Fibroblast of lung (primary cell): Measurements from ENCODE around the gene CFAP53. TPM values are rescaled to one million over a fixed set of nuclear protein-coding genes. Genes with fewer than 3 reads are reported as not detected.

ENCODE experiments used
- DNase-seq, 2 donors: peaks; one replicate each; pipeline versions ENCODE4 v3.0.0 to v3.0.0-alpha.2; 2010; ENCODE audit warnings: low read depth in 2 of 2
- H2AFZ ChIP-seq: 2 replicates; pipeline ENCODE4 v1.5.1; 2012; ENCODE audit warnings: low read length, control low read depth, inconsistent platforms
- H3K27ac ChIP-seq: 2 replicates; pipeline ENCODE4 v1.5.1; 2011; ENCODE audit warnings: low read length, control low read depth; ENCODE audit not compliant: insufficient read depth
- H3K27me3 ChIP-seq: 2 replicates; pipeline ENCODE4 v1.5.1; 2011; ENCODE audit warnings: mild to moderate bottlenecking, low read length; ENCODE audit not compliant: control insufficient read depth, insufficient read depth
- H3K36me3 ChIP-seq: 2 replicates; pipeline ENCODE4 v1.5.1; 2011; ENCODE audit warnings: low read length; ENCODE audit not compliant: control insufficient read depth, insufficient read depth
- H3K4me1 ChIP-seq: 2 replicates; pipeline ENCODE4 v1.5.1; 2011; ENCODE audit warnings: low read length; ENCODE audit not compliant: control insufficient read depth, insufficient read depth; ENCODE audit errors: extremely low read depth
- H3K4me2 ChIP-seq: 2 replicates; pipeline ENCODE4 v1.5.1; 2011; ENCODE audit warnings: low read length, control low read depth; ENCODE audit not compliant: insufficient read depth; ENCODE audit errors: extremely low read depth
- H3K4me3 ChIP-seq, 4 experiments: fragments of 200-600 bp in 1 of 4; sonication (generic) in 1 of 4; replicated peaks in 1 of 4; 2 replicates each; pipeline ENCODE4 v1.5.1; 2011 to 2016; ENCODE audit warnings: low read length in 4 of 4, low read depth in 3 of 4, mild to moderate bottlenecking in 3 of 4, control low read depth in 2 of 4, inconsistent platforms in 1 of 4, mixed read lengths in 1 of 4; ENCODE audit not compliant: insufficient read depth in 1 of 4; ENCODE audit errors: control extremely low read depth in 1 of 4
- H3K79me2 ChIP-seq: 2 replicates; pipeline ENCODE4 v1.5.1; 2012; ENCODE audit warnings: mild to moderate bottlenecking, low read length, inconsistent platforms; ENCODE audit not compliant: control insufficient read depth, insufficient read depth
- H3K9ac ChIP-seq: 2 replicates; pipeline ENCODE4 v1.5.1; 2011; ENCODE audit warnings: mild to moderate bottlenecking, low read length, control low read depth; ENCODE audit not compliant: insufficient read depth
- H3K9me3 ChIP-seq: 2 replicates; pipeline ENCODE4 v1.5.1; 2012; ENCODE audit warnings: low read depth, low read length; ENCODE audit not compliant: control insufficient read depth, insufficient read depth
- H4K20me1 ChIP-seq: 2 replicates; pipeline ENCODE4 v1.5.1; 2011; ENCODE audit warnings: low read length; ENCODE audit not compliant: control insufficient read depth, insufficient read depth; ENCODE audit errors: extremely low read depth
- CTCF ChIP-seq, 2 donors: IDR thresholded peaks in 1 of 2; conservative IDR thresholded peaks in 1 of 2; 1 replicate in 1 of 2; 2 replicates in 1 of 2; pipeline ENCODE4 v1.5.1; 2011 to 2012; ENCODE audit warnings: low read length in 2 of 2, control low read depth in 1 of 2, inconsistent platforms in 1 of 2, low read depth in 1 of 2, mild to moderate bottlenecking in 1 of 2
- EZH2 ChIP-seq: IDR thresholded peaks from 2 replicates; pipeline ENCODE4 v1.5.1; 2012; ENCODE audit warnings: low read length, control low read depth, mild to moderate bottlenecking; ENCODE audit errors: missing control alignments
- polyA plus RNA-seq, 2 donors: library from polyadenylated mRNA; depleted of rRNA in 1 of 2; stranded (reverse) in 1 of 2; unstranded in 1 of 2; fragments of >200 nt; gene quantifications; 2 replicates each; pipeline ENCODE4 v1.2.1, GENCODE V29; 2011 to 2012; ENCODE audit warnings: missing spikeins in 1 of 2
- total RNA-seq: library from RNA; depleted of rRNA; stranded (reverse); fragments of >200 nt; gene quantifications from 2 replicates; pipeline ENCODE4 v1.2.1, GENCODE V29; 2014

The CFAP53 gene
- total and polyA plus RNA-seq, 2 donors (not counting 1 experiment from before 2014, with no cell fraction given), result 0.11 to 0.99 TPM

- H3K4me1 ChIP-seq, result peaks cover 3% of the 10 kb centered on the region
- no peak overlapping the region for H3K9ac ChIP-seq
- peak overlapping the region; percentile 92 for H3K4me2 ChIP-seq
- no peak for DNase-seq
- H2AFZ ChIP-seq, result no peak overlapping the region
- H4K20me1 ChIP-seq, result no peaks in the 10 kb centered on the region
- H3K9me3 ChIP-seq, result no peaks in the 10 kb centered on the region
- TF ChIP-seq EZH2 (no peak), CTCF (conservative IDR thresholded peaks at IDR 0.05 in 1 of 2, IDR thresholded peaks at IDR 0.05 in 1 of 2; ENCODE audit: low read depth in 1 of 2, low read length in 2 of 2) (no peak)
- peaks cover 2% of the 10 kb centered on the region for H3K27me3 ChIP-seq
- peaks cover 29% of the 10 kb centered on the region for H3K36me3 ChIP-seq
- H3K79me2 ChIP-seq, result peaks cover 18% of the 10 kb centered on the region
- H3K4me3 ChIP-seq, result peak overlapping the region in 2 of 4 experiments; percentile 4 to 91
- H3K27ac ChIP-seq, result no peak overlapping the region
Measured at GRCh38 chr18:50285631-50286321, 19.5 kb upstream of the CFAP53 start.

DNA sequence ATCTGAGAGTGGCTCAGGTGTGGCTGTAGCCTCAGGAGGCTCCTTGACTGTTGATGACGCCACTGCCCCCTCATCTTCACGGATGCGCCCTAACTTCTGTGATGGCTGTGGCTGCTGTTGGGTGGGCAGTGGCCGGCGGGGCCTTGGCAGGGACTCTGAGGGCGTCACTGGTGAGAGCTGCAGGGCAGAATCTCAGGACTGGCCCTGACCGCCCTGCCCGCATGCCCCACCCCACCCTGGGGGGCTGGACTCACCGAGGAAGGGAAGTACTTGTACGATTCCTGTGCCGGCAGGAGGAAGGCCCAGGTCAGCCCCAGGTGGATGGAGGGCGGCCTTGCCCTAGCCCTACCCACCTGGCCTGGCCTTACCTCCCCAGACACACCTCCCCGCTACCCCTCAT is 18.8 kb upstream of the CFAP53 start:
- Histone ChIP-seq H3K4me3 (no peak overlapping the region), H3K79me2 (peaks cover 25% of the 10 kb centered on the region), H3K9ac (no peak overlapping the region), H4K20me1 (no peaks in the 10 kb centered on the region), H2AFZ (no peak overlapping the region), H3K36me3 (peaks cover 29% of the 10 kb centered on the region), H3K27ac (no peak overlapping the region), H3K9me3 (no peaks in the 10 kb centered on the region), H3K27me3 (no peaks in the 10 kb centered on the region), H3K4me1 (peaks cover 3% of the 10 kb centered on the region), H3K4me2 (no peak overlapping the region)
- no peak for TF ChIP-seq CTCF (conservative IDR thresholded peaks at IDR 0.05 in 1 of 2, IDR thresholded peaks at IDR 0.05 in 1 of 2; ENCODE audit: low read depth in 1 of 2, low read length in 2 of 2)
- TF ChIP-seq EZH2, result no peak
- DNase-seq, result no peak

DNA sequence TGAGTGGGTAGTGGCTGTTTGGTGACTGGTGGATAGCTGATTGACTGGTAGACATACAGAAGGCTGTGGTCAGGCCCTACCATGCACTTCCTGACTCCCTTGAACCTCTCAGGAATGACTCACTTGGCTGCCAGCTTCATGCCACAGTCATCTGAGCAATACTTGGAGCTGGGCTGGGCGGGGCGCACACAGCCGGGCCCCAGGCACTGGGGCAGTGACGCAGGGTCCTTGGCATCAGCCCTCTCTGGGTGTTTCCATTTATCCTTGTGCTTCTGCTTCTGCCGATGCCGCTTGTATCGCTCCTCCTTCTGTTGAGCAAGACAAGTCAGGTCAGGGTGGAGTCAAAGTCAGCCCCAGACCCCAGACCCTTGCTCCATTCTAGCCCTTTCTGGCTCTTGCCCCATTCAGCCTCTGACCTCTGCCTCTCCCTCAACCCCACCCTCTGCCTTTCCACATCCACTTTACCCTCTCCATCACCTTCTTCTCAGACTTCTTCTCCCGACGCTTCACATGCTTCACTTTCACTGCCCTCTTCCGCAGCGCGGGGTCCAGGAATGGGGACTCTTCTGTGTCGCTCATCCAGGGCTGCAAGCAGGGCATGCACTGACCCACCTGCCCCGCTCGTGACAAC is 18.1 kb upstream of the CFAP53 start:
- no peak overlapping the region for H2AFZ ChIP-seq
- peak in 1 of 2 donors; percentile 12 for DNase-seq
- H3K79me2 ChIP-seq, result peaks cover 32% of the 10 kb centered on the region
- H3K36me3 ChIP-seq, result peaks cover 29% of the 10 kb centered on the region
- H3K9me3 ChIP-seq, result no peaks in the 10 kb centered on the region
- TF ChIP-seq EZH2 (no peak), CTCF (conservative IDR thresholded peaks at IDR 0.05 in 1 of 2, IDR thresholded peaks at IDR 0.05 in 1 of 2; ENCODE audit: low read depth in 1 of 2, low read length in 2 of 2) (no peak)
- H3K4me1 ChIP-seq, result peaks cover 6% of the 10 kb centered on the region
- H3K4me2 ChIP-seq, result no peak overlapping the region
- H3K4me3 ChIP-seq, result no peak overlapping the region
- H3K9ac ChIP-seq, result no peak overlapping the region
- no peaks in the 10 kb centered on the region for H3K27me3 ChIP-seq
- no peak overlapping the region for H3K27ac ChIP-seq
- no peaks in the 10 kb centered on the region for H4K20me1 ChIP-seq
